ENCODE data around the gene CIAO1. TPM values are rescaled to one million over a fixed set of nuclear protein-coding genes. Genes with fewer than 3 reads are reported as not detected.

Gene CIAO1
- total and polyA plus RNA-seq, 2 of the 4 experiments (the other 2 are of a cell fraction): 81.1 to 94.3 TPM

- dilution Hi-C loops (cut with HindIII; ENCODE audit: low sequenced_read_pairs, unreplicated experiment) (no loop called here), intact Hi-C loops (cut with micrococcal nuclease) (no loop called here), in situ Hi-C loops (cut with MboI; ENCODE audit: low sequenced_read_pairs) (loop anchor here (25.0 kb wide), 1 partner anchor 240 kb away; no protein-coding TSS in a partner anchor)
- POLR2A ChIA-PET (ENCODE audit: unreplicated experiment): no interaction called here
- H3K27me3 ChIP-seq (ENCODE audit: control insufficient read depth, insufficient read depth, low read length): no peaks in the 10 kb centered on the region
- H3K18ac ChIP-seq (ENCODE audit: low read depth, low read length): no peak overlapping the region
- peak overlapping the region; percentile 75 for H2AK9ac ChIP-seq (replicated peaks; ENCODE audit: low read depth, low read length, poor library complexity)
- peak overlapping the region; percentile 71 for H3K23ac ChIP-seq (ENCODE audit: low read depth, low read length)
- no peaks in the 10 kb centered on the region for H3K9me3 ChIP-seq (ENCODE audit: control insufficient read depth, insufficient read depth, low read length)
- CTCF ChIA-PET: no interaction called here
- BruUV-seq (replicated peaks): TSS peak; percentile 47
- no peak overlapping the region for H4K5ac ChIP-seq (ENCODE audit: low read depth, low read length)
- peaks cover 9% of the 10 kb centered on the region for H4K20me1 ChIP-seq (ENCODE audit: insufficient read depth, low read length)
- H3K27ac ChIP-seq (ENCODE audit: insufficient read depth, low read length): peak overlapping the region; percentile 53
- peak overlapping the region; percentile 28; the same call in 1 of the 2 replicates for H3K14ac ChIP-seq (replicated peaks; ENCODE audit: low read depth, low read length)
- peak overlapping the region in 1 of 2 experiments; percentile 61; a peak in 2 of 4 replicates for H4K8ac ChIP-seq (ENCODE audit: low read depth in 2 of 2, low read length in 2 of 2)
- peak overlapping the region; percentile 48; the same call in 1 of the 2 replicates for H2AK5ac ChIP-seq (ENCODE audit: low read depth, low read length)
- H2BK20ac ChIP-seq (ENCODE audit: low read depth, low read length): no peak overlapping the region
- peaks cover 26% of the 10 kb centered on the region for H3K9me1 ChIP-seq (ENCODE audit: insufficient read depth, low read length)
- H3K4me1 ChIP-seq (ENCODE audit: control insufficient read depth, insufficient read depth, low read length): peaks cover 11% of the 10 kb centered on the region
- WGBS, 2 experiments (ENCODE audit: extremely low coverage in 2 of 2, insufficient read length in 1 of 2): 30% methylated on average over 3 of the region's 6 CpGs; no CpG with 5 or more reads in 1 of the 2 experiments
- DNase-seq (peak; percentile 97), ATAC-seq (ENCODE audit: low read depth) (peak; percentile 98)
- H3K4me2 ChIP-seq (ENCODE audit: low read depth, low read length): peak overlapping the region; percentile 51
- H3K4ac ChIP-seq (ENCODE audit: low read depth, low read length): peak overlapping the region; percentile 51
- H2BK5ac ChIP-seq (ENCODE audit: low read depth, low read length, poor library complexity, severe bottlenecking): peak overlapping the region; percentile 55
- H2BK120ac ChIP-seq (ENCODE audit: low read depth, low read length): 0 out of 2 replicates have a peak overlapping the region, but pooled peaks have one; percentile 2
- H4K91ac ChIP-seq (ENCODE audit: insufficient read depth, low read depth, low read length): 0 out of 2 replicates have a peak overlapping the region, but pooled peaks have one; percentile 17
- H3K9ac ChIP-seq (ENCODE audit: low read depth, low read length): peak overlapping the region; percentile 10; the same call in 1 of the 2 replicates
- H3K79me1 ChIP-seq (ENCODE audit: low read depth in 1 of 2, low read length in 2 of 2): peaks cover 11 to 35% of the 10 kb centered on the region in 2 experiments; a peak in 3 of 4 replicates
- H3K56ac ChIP-seq (ENCODE audit: extremely low read depth, insufficient read depth, low read length): no peak overlapping the region; the same call in 1 of the 2 replicates
- peaks cover 35% of the 10 kb centered on the region for H3K36me3 ChIP-seq (ENCODE audit: control insufficient read depth, insufficient read depth, low read length)
- H3K4me3 ChIP-seq (ENCODE audit: insufficient read depth, low read depth, low read length): no peak overlapping the region
- no peak overlapping the region for H2BK15ac ChIP-seq (ENCODE audit: low read depth, low read length)
- peak overlapping the region; percentile 77 for H2AFZ ChIP-seq (replicated peaks; ENCODE audit: low read length, poor library complexity)
- TF ChIP-seq FOS (IDR thresholded peaks at IDR 0.05; ENCODE audit: low read depth, low read length): peak; percentile 32; the same call in 1 of the 2 replicates
- TF ChIP-seq MAFK (IDR thresholded peaks at IDR 0.05; ENCODE audit: low read depth, low read length): no peak
- no peak for TF ChIP-seq POLR2A (IDR thresholded peaks at IDR 0.05; ENCODE audit: low read depth, low read length)
- TF ChIP-seq, protein P1, sequence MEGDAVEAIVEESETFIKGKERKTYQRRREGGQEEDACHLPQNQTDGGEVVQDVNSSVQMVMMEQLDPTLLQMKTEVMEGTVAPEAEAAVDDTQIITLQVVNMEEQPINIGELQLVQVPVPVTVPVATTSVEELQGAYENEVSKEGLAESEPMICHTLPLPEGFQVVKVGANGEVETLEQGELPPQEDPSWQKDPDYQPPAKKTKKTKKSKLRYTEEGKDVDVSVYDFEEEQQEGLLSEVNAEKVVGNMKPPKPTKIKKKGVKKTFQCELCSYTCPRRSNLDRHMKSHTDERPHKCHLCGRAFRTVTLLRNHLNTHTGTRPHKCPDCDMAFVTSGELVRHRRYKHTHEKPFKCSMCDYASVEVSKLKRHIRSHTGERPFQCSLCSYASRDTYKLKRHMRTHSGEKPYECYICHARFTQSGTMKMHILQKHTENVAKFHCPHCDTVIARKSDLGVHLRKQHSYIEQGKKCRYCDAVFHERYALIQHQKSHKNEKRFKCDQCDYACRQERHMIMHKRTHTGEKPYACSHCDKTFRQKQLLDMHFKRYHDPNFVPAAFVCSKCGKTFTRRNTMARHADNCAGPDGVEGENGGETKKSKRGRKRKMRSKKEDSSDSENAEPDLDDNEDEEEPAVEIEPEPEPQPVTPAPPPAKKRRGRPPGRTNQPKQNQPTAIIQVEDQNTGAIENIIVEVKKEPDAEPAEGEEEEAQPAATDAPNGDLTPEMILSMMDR (conservative IDR thresholded peaks at IDR 0.05; ENCODE audit: low read depth, low read length): no peak
- TF ChIP-seq MXI1 (IDR thresholded peaks at IDR 0.05; ENCODE audit: borderline replicate concordance, low read depth, low read length): peak; percentile 47; the same call in 1 of the 2 replicates
- peak; percentile 67; the same call in 1 of the 2 replicates for TF ChIP-seq RFX5 (IDR thresholded peaks at IDR 0.05; ENCODE audit: low read depth, low read length)
- TF ChIP-seq RAD21 (IDR thresholded peaks at IDR 0.05; ENCODE audit: low read length): no peak
- 0 out of 2 replicates have a peak, but pooled peaks have one; percentile 22 for TF ChIP-seq USF2 (IDR thresholded peaks at IDR 0.05; ENCODE audit: low read depth, low read length)
- no peak; the same call in 1 of the 2 replicates for TF ChIP-seq SMC3 (IDR thresholded peaks at IDR 0.05; ENCODE audit: low read depth, low read length)
- peak; percentile 61; the same call in 1 of the 2 replicates for TF ChIP-seq MAZ (IDR thresholded peaks at IDR 0.05; ENCODE audit: borderline replicate concordance, low read depth, low read length)
- no peak for TF ChIP-seq RCOR1 (IDR thresholded peaks at IDR 0.05; ENCODE audit: insufficient replicate concordance, low read length)
- no peak for TF ChIP-seq CEBPB (IDR thresholded peaks at IDR 0.05; ENCODE audit: low read depth, low read length)
- TF ChIP-seq ELK1 (IDR thresholded peaks at IDR 0.05; ENCODE audit: borderline replicate concordance, low read depth, low read length): no peak
- TF ChIP-seq NFE2L2 (IDR thresholded peaks at IDR 0.05; ENCODE audit: low read depth, low read length): no peak
These were observed 14.2 kb upstream of the CIAO1 start for GRCh38 chr2:96251721-96252292.

Measured in IMR-90 (cell line).